LNCaP clone FGC (cell line): ENCODE results near the gene CENPH.
"Not testable (repeated sequence)": the region's sequence is repeated elsewhere in the genome, so short reads cannot be mapped to it uniquely, and the experiment has no call there.

ENCODE experiments used
- DNase-seq: peaks from one replicate; pipeline ENCODE4 v3.0.0-alpha.2; 2011; ENCODE audit warnings: low read depth
- H3K4me3 ChIP-seq: 2 replicates; pipeline ENCODE4 v1.5.1; 2011; ENCODE audit warnings: mild to moderate bottlenecking, low read depth, low read length, control low read depth
- TF ChIP-seq, protein P1 (sequence below): IDR thresholded peaks from 2 replicates; pipeline ENCODE4 v1.5.1; 2012; ENCODE audit warnings: mild to moderate bottlenecking; ENCODE audit not compliant: control insufficient read depth, insufficient read depth; ENCODE audit errors: extremely low read depth

Gene CENPH

DNA sequence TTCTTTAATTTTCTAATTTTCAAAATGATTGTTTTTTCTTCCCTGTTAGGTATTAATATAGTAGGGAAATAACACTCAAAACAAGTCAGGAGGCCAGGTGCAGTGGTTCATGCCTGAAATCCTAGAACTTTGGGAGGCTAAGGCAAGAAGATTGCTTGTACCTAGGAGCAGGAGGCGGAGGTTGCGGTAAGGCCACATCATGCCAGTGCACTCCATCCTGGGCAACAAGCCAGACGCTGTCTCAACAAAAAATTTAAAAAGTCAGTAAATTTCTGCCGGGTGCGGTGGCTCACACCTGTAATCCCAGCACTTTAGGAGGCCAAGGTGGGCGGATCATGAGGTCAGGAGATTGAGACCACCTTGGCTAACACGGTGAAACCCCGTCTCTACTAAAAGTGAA lies 35.1 kb downstream of the CENPH start:
- DNase-seq: no peak
- TF ChIP-seq, protein P1, sequence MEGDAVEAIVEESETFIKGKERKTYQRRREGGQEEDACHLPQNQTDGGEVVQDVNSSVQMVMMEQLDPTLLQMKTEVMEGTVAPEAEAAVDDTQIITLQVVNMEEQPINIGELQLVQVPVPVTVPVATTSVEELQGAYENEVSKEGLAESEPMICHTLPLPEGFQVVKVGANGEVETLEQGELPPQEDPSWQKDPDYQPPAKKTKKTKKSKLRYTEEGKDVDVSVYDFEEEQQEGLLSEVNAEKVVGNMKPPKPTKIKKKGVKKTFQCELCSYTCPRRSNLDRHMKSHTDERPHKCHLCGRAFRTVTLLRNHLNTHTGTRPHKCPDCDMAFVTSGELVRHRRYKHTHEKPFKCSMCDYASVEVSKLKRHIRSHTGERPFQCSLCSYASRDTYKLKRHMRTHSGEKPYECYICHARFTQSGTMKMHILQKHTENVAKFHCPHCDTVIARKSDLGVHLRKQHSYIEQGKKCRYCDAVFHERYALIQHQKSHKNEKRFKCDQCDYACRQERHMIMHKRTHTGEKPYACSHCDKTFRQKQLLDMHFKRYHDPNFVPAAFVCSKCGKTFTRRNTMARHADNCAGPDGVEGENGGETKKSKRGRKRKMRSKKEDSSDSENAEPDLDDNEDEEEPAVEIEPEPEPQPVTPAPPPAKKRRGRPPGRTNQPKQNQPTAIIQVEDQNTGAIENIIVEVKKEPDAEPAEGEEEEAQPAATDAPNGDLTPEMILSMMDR: no peak
- no peak overlapping the region for H3K4me3 ChIP-seq

DNA sequence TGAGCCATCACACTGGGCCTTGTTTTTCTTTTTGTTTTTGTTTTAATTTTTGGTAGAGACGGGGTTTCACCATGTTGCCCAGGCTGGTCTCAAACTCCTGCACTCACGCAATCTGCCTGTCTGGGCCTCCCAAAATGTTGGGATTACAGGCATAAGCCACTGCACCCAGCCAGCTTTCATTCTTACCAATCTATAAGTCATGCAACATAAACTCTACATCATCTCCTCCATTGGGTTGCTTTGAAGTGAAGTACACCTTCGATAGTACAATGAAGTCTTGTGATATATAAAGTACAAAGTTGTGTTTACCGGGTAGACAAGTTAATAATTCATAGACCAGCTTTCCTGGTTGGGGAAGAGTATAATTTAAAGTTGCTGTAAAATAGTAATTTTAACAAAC lies 36.5 kb downstream of the CENPH start:
- TF ChIP-seq, protein P1: no peak

GRCh38 chr5:69230181-69230580 lies 40.8 kb downstream of the CENPH start:
- no peak overlapping the region for H3K4me3 ChIP-seq
- DNase-seq: no peak
- TF ChIP-seq, protein P1: no peak

More for the DNA sequence above, 36.5 kb downstream of the CENPH start:
- no peak overlapping the region for H3K4me3 ChIP-seq
- DNase-seq: no peak

GRCh38 chr5:69231281-69231680 lies 41.9 kb downstream of the CENPH start:
- TF ChIP-seq, protein P1: no peak
- H3K4me3 ChIP-seq: no peak overlapping the region
- DNase-seq: no peak

GRCh38 chr5:69231851-69232250 lies 42.5 kb downstream of the CENPH start:
- TF ChIP-seq, protein P1: no peak
- no peak overlapping the region for H3K4me3 ChIP-seq
- no peak for DNase-seq

DNA sequence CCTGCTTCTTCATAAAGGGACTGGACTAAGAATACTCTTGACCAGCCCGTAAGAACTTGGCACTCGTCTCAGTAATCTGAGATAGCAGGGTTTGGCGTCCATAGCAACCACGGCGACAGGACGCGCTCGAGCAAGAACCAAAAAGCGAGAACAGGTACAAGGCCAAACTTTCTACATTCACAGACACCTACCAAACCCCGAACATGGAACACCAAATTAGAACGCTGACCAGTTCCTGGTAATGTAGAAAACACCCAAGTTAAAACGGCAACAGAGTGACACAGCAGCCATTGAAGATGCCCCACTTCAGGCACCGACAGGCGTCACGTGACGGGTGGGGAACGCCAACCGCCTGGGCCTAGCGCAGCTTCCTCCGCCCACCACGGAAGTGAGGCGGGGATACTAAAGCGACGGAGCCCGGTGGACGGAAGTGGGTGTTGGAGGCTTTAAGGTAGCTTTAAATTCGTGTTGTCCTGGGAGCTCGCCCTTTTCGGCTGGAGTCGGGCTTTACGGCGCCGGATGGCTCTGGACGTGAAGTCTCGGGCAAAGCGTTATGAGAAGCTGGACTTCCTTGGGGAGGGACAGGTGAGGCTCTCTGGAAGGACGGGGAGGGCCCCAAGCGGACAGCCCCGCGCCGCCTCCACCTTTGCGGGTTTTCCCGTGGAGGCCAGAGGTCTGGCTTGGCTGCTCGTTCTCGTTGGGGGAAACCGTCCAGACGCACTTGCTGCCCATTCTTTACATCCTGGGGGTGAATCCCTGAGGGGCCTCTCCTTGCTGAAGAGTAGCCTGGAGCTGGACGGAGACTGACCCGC lies 45.3 kb downstream of the CENPH start, which contains the start of gene CDK7:
Gene CDK7, plus strand, starts transcription at position 430 of the 812 bp plus-strand sequence. Its CDS starts 90 bp downstream, at position 520.
- TF ChIP-seq, protein P1: no peak
- peak; percentile 85 for DNase-seq
- H3K4me3 ChIP-seq: peak within 1 kb of the TSS; percentile 74

DNA sequence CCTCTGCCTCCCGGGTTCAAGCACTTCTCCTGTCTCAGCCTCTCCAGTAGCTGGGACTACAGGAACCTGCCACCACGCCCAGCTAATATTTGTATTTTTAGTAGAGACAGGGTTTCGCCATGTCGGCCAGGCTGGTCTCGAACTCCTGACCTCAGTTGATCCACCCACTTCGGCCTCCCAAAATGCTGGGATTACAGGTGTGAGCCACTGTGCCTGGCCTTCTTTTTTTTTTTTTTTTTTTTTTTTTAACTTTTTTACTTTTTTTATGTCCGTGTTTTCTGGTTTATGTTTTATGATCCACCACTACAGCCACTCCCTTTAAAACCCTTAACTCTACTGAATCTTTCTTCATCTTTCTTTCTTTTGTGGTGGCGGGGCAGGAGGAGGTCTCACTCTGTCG lies 47.4 kb downstream of the CENPH start:
- DNase-seq, H3K4me3 ChIP-seq: not testable (repeated sequence)
